SK-N-MC (cell line): ENCODE results near the gene PRSS27.
"Not testable (repeated sequence)": the region's sequence is repeated elsewhere in the genome, so short reads cannot be mapped to it uniquely, and the experiment has no call there.

Source experiments
- EZH2 ChIP-seq: fragments of 200-600 bp; sonication (generic); IDR thresholded peaks from one replicate; pipeline ENCODE4 v1.6.1; 2017; ENCODE audit warnings: antibody characterized with exemption
- POLR2AphosphoS5 ChIP-seq: IDR thresholded peaks from 2 replicates; pipeline ENCODE4 v1.6.1; 2012; ENCODE audit warnings: mild to moderate bottlenecking, low read depth, low read length, borderline replicate concordance

GRCh38 chr16:2670017-2670416 is 50.0 kb downstream of the PRSS27 start:
- TF ChIP-seq EZH2, POLR2AphosphoS5: not testable (repeated sequence)
